GM18517 (cell line): ENCODE measurements around the gene TAAR5.
"Not testable (repeated sequence)": the region's sequence is repeated elsewhere in the genome, so short reads cannot be mapped to it uniquely, and the experiment has no call there.

Experiments
- ATAC-seq: cut with Tn5 transposase; IDR thresholded peaks from one replicate; pipeline ENCODE4 v1.9.1; 2021; ENCODE audit warnings: mild to moderate bottlenecking, moderate library complexity; ENCODE audit not compliant: unreplicated experiment

TAAR5 gene

GRCh38 chr6:132589454-132589853 lies at the start of gene TAAR5:
Gene TAAR5 (minus strand): TSS chr6:132589741. CDS start chr6:132589686, 55 bp downstream.
- no peak for ATAC-seq

- ATAC-seq, result not testable (repeated sequence)
Measured at GRCh38 chr6:132637135-132637534, 47.6 kb upstream of the TAAR5 start.

- not testable (repeated sequence) for ATAC-seq
Measured at GRCh38 chr6:132635906-132636305, 46.4 kb upstream of the TAAR5 start.

GRCh38 chr6:132635288-132635687 lies 45.7 kb upstream of the TAAR5 start:
- ATAC-seq, result not testable (repeated sequence)

- ATAC-seq, result no peak
Measured at GRCh38 chr6:132634796-132635195, 45.3 kb upstream of the TAAR5 start.

- ATAC-seq, result no peak
Measured at GRCh38 chr6:132633362-132633761, 43.8 kb upstream of the TAAR5 start.

GRCh38 chr6:132624175-132624574 lies 34.6 kb upstream of the TAAR5 start, which contains the start of gene TAAR2:
Gene TAAR2 (minus strand): TSS chr6:132624275. CDS start chr6:132624275, 0 bp downstream.
- ATAC-seq, result no peak

GRCh38 chr6:132623106-132623845 lies 33.7 kb upstream of the TAAR5 start:
- ATAC-seq, result no peak

- no peak for ATAC-seq
Measured at GRCh38 chr6:132616677-132617076, 27.1 kb upstream of the TAAR5 start.

- ATAC-seq, result peak; percentile 77
Measured at GRCh38 chr6:132614554-132614953, 25.0 kb upstream of the TAAR5 start.

- peak; percentile 45 for ATAC-seq
Measured at GRCh38 chr6:132612449-132613108, 23.0 kb upstream of the TAAR5 start.

GRCh38 chr6:132611616-132612015 lies 22.1 kb upstream of the TAAR5 start:
- ATAC-seq, result no peak

GRCh38 chr6:132607544-132608233 lies 18.1 kb upstream of the TAAR5 start:
- ATAC-seq, result peak; percentile 68

GRCh38 chr6:132604635-132605152 lies 15.2 kb upstream of the TAAR5 start:
- ATAC-seq, result no peak

- not testable (repeated sequence) for ATAC-seq
Measured at GRCh38 chr6:132600900-132601299, 11.4 kb upstream of the TAAR5 start.

GRCh38 chr6:132598473-132598872 lies 8.9 kb upstream of the TAAR5 start:
- ATAC-seq, result peak; percentile 65

- no peak for ATAC-seq
Measured at GRCh38 chr6:132596201-132596600, 6.7 kb upstream of the TAAR5 start.

- no peak for ATAC-seq
Measured at GRCh38 chr6:132592855-132593254, 3.3 kb upstream of the TAAR5 start.

- no peak for ATAC-seq
Measured at GRCh38 chr6:132590362-132590761, 821 bp upstream of the TAAR5 start.

GRCh38 chr6:132587424-132587823 lies 2.1 kb downstream of the TAAR5 start:
- no peak for ATAC-seq

GRCh38 chr6:132584698-132585097 lies 4.8 kb downstream of the TAAR5 start:
- no peak for ATAC-seq
